VCaP (cell line): ENCODE data around the gene FAM131B.

Source experiments
- H3K27ac ChIP-seq: fragments of 450-650 bp; 2 replicates; pipeline ENCODE4 v1.5.1; 2017
- TF ChIP-seq, protein P1 (sequence below): fragments of 450-650 bp; conservative IDR thresholded peaks from 2 replicates; pipeline ENCODE4 v1.5.1; 2017; ENCODE audit warnings: mild to moderate bottlenecking, moderate library complexity

FAM131B gene

DNA sequence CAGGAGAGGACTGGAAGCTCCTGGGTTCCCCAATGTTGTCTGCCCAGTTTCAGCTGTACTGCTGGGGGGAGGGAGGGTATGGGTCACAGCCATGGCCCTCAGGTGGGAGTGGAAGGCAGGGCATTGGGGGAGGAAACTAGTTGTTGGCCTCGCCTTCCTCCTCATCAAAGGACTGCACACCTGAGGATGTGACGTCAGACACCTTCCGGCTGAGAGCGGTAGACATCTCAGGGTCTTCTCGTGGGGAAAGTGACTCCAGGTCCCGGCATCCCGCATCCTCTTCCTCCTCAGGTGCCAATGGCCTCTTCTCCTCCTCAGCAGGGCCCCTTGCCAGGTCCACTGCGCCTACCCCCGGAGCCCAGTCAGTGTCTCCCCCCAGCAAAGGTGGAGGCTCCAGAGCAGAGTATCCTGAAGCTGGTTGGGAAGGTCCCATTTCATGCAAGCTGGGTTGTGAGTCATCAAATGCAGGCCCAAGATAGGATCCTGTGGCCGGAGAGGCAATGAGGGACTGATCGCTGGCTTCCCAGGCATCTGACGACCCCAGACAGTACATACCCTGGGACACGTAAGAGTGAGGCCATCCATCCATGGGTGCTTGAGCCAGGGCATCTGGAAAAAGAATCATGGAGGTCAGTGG lies 6.0 kb downstream of the FAM131B start:
- TF ChIP-seq, protein P1, sequence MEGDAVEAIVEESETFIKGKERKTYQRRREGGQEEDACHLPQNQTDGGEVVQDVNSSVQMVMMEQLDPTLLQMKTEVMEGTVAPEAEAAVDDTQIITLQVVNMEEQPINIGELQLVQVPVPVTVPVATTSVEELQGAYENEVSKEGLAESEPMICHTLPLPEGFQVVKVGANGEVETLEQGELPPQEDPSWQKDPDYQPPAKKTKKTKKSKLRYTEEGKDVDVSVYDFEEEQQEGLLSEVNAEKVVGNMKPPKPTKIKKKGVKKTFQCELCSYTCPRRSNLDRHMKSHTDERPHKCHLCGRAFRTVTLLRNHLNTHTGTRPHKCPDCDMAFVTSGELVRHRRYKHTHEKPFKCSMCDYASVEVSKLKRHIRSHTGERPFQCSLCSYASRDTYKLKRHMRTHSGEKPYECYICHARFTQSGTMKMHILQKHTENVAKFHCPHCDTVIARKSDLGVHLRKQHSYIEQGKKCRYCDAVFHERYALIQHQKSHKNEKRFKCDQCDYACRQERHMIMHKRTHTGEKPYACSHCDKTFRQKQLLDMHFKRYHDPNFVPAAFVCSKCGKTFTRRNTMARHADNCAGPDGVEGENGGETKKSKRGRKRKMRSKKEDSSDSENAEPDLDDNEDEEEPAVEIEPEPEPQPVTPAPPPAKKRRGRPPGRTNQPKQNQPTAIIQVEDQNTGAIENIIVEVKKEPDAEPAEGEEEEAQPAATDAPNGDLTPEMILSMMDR, result no peak
- no peak overlapping the region for H3K27ac ChIP-seq

DNA sequence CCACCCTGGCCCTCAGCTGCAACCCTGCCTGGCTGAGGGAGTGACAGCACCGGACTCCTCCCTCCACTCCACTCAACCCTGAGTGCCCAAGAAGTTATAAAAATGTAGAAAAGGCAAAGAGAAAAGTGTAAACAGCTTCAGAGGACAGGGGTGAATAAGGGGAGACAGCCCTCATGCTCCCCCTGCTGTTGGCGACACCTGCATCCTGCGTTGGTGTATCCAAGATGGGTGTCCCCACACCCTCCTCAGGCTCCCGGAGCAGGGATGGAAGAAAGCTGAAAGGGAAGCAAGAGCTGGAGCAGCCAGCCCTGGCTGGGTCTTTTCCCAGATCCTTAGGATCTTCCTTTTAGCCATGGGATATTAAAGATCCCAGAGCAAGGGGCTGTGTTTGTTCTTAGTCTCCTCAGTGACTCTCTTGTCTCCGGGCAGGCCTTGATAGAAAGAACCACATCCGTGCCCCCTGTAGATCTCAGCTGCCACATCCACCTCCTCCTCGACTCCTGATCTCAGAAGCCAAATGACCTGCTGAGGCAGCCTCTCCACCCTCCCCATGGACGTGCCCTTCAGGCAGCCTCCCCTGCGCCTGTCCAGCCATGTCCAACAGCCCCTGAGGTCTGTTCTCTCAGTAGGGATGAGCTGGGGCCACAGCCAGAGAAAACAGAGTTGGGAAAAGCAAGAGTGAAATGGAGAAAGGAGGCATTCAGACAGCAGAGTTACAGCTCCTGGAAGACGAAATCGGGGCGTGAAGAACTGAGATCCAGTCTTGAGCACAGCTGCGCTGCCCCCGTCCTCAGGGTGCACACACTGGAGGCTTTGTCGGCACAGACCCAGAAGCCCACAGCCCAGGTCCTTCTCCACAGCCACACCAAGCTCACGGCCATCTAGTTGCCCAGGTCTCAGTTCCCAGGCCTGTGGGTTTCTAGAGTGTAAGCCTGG lies 6.8 kb downstream of the FAM131B start:
- no peak overlapping the region for H3K27ac ChIP-seq
- TF ChIP-seq, protein P1, result no peak

DNA sequence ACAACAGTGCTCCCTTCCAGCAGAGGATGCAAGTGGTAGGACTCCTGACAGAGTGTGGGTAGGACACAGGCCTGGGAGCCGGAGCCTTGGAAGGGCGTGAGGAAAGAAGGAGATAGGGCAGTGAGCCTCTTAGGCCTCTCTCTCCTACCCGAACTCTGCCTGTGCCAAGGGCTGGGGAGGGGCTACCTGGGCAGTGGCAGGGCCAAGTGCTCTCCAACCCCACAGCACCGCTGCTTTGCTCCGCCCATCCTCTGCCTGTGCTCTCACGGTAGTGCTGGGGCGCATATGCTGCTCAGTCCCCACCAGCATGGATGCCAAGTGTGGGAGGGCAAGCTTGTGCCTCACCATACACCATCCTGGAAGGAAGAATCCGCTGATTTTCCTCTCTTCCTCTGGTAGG lies 7.5 kb downstream of the FAM131B start:
- no peak overlapping the region for H3K27ac ChIP-seq
- TF ChIP-seq, protein P1, result no peak

DNA sequence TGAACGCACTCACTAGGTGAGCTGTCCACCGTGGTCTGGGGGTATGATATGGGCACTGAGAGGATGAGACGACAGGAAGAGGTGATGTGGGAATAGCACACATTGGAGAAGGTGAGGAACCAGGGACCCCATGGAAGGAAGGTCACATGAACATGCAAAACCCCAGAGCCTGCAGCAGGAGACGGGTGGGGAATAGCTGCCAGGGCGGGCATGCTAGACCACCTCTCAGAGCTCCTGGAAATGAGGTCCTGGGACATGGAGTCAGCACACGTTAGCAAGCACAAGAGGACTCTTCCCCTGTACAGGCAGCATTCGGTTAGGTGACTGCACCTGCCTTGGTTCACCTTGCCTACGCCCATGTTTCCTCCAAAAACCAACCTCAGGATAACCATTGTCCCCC lies 8.1 kb downstream of the FAM131B start:
- TF ChIP-seq, protein P1, result no peak
- H3K27ac ChIP-seq, result no peak overlapping the region

DNA sequence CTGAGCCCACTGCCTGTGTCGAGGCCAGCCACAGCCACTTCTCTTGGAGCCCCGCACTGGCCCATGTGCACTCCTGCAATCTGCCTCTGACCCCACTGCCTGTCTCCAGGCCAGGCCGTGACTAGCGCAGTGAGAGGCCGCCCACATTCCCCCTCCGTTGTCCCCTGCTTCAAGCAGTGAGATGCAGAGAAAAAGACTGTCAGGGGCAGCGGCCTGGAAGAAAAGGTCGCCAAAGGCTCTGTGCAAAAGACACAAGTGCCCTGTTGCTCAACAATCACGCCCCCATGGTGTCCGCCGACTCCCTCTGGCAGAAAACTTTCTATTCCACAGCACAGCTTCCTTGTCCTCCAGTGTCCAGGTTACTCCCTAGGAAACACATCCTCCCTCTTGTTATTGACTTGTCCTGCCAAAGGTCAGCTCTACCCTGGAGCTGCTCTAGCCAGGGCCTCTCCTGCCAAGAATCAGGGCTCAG lies 9.9 kb downstream of the FAM131B start:
- no peak overlapping the region for H3K27ac ChIP-seq
- TF ChIP-seq, protein P1, result no peak

DNA sequence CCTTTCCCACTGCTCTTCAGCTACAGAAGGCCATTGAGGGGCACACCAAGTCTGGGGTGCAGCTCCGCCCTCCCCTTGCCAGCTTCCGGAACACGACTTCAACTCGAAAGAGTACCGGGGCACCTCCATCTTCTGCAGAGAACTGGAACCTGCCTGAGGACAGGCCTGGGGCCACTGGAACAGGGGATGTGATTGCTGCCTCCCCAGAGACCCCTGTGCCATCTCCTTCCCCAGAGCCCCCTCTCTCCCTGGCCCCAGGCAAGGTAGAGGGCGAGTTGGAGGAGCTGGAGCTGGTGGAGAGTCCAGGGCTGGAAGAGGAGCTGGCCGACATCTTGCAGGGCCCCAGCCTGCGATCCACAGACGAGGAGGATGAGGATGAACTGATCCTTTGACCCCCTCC lies 10.9 kb downstream of the FAM131B start:
- TF ChIP-seq, protein P1, result no peak
- no peak overlapping the region for H3K27ac ChIP-seq

DNA sequence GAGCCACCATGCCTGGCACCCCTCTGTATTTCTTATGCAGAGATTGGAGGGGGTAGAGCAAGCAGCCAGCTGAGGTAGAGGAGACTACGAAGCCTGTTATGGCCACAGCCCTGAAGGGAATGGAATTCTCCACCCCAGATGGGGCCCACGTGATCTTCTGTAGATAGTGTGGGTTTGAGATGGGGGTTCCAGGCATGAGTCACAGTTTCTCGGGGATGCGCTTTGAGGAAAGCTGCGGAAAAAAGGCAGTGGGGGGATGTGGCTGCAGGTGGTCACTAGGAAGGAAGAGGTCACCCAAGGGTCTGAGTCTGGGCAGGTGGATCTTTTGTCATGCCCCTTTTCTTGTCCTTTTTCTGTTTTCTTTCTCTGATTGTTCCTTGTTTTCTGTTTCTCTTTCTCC lies 11.5 kb downstream of the FAM131B start:
- H3K27ac ChIP-seq, result no peak overlapping the region
- TF ChIP-seq, protein P1, result no peak
